GM18907 (cell line): ENCODE measurements around the gene RBCK1.

Experiments
- ATAC-seq: cut with Tn5 transposase; IDR thresholded peaks from one replicate; pipeline ENCODE4 v1.9.1; 2021; ENCODE audit warnings: mild to moderate bottlenecking, moderate library complexity; ENCODE audit not compliant: unreplicated experiment

The RBCK1 gene

GRCh38 chr20:397432-398237 is 10.5 kb upstream of the RBCK1 start:
- ATAC-seq: no peak

DNA sequence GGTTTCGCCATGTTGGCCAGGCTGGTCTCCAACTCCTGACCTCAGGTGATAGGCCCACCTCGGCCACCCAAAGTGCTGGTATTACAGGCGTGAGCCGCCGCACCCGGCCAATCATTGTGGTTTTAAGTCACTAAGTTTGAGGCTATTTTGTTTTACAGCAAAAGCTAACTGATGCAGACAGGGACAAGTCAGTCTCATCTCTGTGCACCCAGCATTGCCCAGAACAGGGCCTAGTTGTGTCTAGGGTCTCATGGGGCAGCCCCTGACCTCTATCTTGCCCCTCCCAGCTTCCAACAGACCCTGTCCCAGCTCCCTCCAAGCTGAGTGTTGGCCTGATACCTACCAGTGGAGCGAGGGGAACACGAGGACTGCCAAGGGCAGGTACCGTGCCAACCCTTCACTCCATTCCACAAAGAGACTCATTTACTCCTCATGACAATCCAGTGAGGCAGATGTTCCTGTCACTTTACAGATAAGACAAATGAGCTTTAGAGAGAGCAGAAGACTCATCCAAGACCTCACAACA is 8.9 kb upstream of the RBCK1 start:
- ATAC-seq: no peak

DNA sequence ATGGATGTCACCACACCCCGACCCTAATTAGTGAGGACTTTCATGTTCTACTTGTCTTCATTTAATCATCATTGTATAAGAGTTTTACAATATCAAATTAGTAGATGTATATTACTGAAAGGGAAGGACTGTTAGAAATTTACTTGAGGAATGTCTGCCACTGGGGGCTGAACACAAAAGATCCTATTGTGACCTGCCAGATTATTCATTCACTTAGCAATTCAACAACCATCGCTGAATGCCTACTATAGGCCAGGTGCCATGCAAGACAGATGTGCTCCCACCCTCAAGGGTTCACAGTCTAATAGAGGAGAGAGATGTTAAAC is 8.0 kb upstream of the RBCK1 start:
- no peak for ATAC-seq

DNA sequence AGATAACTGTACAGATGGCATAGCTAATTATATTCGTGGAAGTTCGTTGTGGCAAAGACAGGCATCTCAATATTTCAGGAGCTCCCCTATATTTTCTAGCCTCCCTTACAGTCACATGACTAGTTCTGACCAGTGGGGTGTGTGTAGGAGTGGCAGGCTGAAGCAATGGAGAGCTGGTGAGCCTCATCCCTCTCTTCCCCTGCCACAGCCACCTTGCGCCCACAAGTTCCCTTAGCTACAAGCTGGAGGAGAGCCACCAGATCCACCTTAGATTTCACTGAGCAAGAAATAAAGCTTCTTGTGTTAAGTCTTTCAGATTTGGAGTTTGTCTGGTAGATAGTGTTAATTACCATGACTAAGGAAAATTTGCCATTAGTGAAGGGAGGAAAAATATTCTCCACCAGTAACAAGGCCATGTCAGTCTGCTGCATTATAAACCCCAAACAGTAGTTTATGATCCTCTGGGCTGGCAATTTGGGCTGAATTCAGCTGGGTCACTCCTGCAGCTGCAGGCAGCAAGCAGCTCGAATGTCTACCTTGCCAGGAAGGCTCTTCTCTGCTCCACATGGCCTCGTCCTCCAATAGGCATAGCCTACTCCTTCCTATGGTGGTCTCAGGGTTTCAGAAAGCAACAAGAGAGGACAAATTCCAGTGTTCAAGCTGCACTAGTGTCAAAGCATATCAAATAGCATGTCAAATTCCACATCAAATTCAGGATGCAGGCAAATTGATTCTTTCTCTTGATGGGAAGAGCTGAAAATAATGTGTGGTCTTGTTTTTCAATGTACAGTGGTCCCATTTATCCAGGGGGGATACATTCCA is 7.4 kb upstream of the RBCK1 start:
- no peak for ATAC-seq

- no peak for ATAC-seq
Measured at GRCh38 chr20:401682-402495, 6.2 kb upstream of the RBCK1 start.

DNA sequence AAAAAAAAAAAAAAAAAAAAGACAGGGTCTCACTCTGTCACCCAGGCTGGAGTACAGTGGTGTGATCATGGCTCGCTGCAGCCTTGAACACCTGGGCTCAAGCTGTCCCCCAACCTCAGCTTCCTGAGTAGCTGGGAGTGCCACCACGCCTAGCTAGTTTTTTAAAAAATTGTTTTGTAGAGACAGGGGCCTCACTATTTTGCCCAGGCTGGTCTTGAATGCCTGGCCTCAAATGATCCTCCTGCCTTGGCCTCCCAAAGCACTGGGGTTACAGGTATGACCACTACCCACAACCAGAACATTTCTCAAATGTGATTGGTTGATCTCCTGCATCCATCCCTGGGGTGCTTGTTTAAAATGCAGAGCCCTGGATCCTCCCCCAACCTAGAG is 5.6 kb upstream of the RBCK1 start:
- ATAC-seq: no peak

DNA sequence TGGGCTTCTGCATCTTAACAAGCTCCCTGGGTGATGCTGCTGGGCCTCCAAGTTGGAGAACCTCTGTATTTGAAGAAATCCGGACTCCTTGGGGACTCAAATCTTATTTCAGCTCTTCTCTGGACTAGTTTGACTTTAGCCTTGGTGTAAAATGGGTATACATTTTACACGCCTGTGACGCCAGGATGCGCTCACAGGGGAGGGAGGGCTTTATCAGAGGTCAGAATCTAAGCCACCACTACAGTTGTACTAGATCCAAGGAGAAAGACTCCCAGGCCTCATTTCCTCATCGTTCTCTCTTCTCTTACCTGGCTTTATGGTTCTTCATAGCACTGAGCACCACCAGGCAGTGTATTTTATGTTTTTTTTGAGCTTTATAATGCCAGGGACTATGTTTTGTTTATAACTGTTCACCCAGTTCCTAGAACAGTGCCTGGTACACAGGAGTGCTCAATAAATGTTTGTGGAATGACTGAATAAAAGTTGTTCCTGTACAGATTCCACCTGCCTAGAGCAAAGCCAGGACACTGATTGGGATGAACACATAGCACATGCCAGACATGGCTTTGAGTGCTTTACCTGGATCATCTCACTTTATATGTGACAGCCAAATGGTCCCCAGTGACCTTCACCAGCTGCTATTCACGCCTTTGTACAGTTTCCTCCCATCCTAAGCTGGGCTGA is 5.1 kb upstream of the RBCK1 start:
- ATAC-seq: no peak

DNA sequence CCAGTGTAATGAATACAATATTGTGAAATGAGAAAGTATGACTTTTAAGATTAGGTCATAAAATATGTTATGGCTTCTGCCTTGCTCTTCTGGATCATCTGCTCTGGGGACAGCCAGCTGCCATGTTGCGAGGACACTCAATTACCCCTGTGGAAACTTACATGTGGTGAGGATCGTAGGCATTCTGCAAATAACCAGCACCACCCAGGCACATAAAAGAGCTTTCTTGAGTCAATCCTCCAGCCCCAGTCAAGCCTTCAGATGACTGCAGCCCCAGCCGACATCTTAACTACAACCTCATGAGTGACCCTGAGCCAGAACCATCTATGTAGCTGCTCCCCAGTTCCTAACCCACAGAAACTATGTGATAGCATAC is 4.5 kb upstream of the RBCK1 start:
- no peak for ATAC-seq

DNA sequence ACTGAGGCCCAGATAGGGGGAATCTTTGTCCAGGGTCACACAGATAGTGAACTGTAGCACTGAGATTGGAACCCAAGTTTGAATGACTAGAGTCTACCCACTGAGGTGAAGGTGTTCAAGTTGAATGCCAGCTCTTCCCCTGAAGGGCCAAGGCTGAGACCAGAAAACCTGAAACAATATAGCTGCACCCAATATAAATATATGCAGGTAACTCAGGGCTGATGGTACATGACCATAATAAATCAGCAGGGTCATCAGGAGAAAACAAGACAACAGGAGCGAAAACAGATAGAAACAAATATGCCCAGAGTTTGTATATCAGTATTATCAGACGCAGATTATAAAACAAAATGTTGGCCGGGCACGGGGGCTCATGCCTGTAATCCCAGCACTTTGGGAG is 4.0 kb upstream of the RBCK1 start:
- no peak for ATAC-seq

DNA sequence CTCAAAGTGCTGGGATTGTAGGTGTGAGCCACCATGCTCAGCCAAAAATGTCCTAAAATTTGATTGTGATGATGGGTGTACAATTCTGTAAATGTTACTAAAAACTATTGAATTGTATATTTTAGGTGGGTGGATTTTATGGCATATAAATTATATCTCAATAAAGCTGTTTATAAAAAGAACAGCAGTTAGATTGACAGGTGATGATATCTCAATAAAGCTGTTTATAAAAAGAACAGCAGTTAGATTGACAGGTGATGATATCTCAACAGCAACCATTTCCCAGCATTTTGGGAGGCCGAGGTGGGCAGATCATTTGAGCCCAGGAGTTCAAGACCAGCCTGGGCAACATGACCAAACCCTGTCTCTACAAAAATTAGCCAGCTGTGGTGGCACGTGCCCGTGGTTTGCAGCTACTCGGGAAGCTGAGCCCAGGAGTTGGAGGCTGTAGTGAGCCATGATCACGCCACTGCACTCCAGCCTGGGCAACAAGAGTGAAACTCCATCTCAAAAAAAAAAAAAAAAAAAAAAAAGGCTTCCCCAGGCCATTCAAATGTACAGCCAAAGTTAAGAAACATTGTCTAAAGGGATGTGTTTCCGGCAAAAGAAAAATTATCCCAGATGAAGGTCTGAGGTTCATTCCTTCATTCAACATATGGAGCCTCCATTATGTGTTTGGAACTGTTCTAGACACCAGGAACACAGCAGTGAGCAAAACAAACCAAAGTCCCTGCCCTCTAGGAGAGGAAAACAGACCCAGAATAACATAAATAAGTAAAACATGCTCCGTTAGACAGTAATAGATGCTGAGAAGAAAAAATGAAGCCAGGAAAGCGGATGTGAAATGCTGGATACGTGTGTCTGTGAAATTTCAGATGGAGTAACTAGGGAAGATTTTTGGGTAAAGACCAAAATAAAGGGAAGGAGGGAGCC is 1.6 kb upstream of the RBCK1 start:
- ATAC-seq: no peak

DNA sequence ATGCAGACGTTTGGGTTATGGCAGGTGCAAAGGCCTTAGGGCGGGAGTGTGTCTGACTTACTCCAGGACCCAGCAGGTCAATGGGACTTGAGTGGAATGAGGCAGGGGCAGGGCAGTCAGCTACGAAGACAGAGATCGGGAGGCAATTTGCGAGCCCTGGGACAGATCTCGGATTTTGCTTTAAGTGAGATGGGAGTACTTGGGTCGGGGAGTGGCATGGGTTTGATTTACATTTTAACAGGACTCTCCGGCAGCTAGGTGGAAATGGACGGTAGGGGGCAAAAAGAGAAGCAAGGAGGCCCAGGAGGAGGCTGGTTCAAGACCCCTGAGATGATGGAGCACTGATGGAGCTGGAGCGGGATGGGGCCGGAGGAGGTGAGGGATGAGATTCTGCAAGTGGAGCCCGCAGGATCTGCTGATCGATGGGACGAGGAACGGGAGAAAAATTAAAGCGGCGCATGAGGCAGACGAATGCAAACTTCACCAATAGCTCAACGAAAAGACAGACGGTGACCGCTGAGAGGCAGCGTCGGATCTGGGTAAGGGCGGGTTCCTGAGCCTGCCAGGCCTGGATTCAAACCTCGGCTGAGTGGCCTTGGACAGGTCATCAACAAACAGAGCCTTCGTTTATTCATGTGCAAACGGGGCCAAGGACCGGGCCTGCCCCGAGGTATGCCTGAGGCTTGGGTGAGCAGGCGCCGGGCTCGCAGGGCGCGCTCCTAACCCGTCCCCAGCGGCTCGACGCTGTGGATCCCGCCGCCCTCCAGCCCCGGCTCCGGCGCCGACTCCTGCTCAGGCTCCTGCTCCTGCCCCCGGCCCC is 756 bp upstream of the RBCK1 start:
- ATAC-seq: peak; percentile 70

DNA sequence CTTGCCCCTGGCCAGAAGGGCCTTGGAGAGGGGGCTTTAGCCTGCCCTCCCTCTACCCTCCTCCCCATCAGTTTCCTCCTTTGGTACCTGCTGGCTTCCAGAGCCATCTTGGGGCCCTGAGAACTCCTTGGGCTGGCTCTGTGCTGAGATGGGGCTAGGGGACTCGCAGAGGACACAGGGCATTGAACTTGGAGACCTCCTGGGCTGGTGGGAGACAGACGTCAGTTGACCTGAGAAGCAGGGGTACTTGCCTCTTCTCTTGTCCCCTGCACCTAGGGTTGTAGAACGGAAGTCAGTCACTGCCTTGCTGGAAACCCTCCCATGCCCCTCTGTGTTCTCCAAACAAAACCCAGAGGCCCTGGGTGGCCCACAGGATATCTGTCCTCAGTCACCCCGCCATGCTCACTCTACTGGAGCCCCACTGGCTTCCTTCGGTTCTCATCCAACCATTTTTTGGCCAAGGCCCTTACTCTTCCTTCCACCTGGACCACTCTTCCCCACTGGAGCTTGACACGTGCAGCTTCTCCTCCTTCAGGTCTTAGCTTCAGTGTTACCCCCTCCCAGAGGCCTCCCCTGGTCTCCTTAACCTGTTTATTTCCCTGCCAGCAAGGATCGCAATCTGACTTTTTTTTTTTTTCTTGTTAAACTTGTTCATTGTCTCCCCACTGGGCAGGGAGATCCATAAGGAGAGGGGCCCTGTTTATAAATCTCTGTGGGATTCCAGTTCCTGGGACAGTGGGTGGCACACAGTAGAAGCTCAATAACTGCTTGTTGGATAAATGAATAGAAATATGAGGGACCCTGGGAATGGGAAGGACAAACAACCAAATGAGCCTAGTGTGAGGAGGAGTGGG is 971 bp downstream of the RBCK1 start:
- ATAC-seq: peak; percentile 5

- ATAC-seq: no peak
Measured at GRCh38 chr20:409697-410559, 1.8 kb downstream of the RBCK1 start.

DNA sequence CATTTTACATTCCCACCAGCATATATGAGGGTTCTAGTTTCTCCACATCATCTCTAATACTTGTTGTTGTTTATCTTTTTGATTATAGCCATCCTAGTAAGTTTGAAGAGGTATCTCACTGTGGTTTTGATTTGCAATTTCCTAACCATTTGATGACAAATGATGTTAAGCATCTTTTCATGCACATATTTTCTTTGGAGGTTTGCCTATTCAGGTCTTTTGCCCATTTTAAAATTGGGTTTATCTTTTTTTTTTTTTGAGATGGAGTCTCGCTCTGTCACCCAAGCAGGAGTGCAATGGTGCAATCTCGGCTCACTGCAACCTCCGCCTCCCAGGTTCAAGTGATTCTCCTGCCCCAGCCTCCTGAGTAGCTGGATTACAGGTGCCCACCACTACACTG is 4.0 kb downstream of the RBCK1 start:
- ATAC-seq: no peak

DNA sequence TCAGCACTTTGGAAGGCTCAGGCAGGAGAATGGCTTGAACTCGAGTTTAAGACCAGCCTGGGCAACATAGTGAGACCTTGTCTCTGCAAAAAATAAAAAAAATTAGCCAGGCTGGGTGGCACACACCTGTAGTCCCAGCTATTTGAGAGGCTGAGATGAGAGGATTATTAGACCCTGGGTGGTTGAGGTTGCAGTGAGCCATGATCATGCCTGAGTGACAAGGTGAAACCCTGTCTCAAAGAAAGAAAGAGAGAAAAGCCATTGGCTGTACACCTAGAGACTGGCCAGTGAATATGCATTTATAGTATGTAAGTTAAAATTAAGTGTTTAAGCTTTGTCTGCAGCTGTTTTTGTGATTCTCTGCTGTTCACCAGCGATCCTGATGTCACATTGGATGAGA is 6.1 kb downstream of the RBCK1 start:
- ATAC-seq: no peak

- ATAC-seq: no peak
Measured at GRCh38 chr20:415820-416322, 7.8 kb downstream of the RBCK1 start.
